Epithelial cell of esophagus (primary cell): Measurements from ENCODE around the gene VIPR1.

Experiments
- DNase-seq: peaks from one replicate; pipeline ENCODE4 v3.0.0; 2010; ENCODE audit warnings: low read depth
- H3K4me3 ChIP-seq: 2 replicates; pipeline ENCODE4 v1.5.1; 2011; ENCODE audit warnings: mild to moderate bottlenecking, low read length, control low read depth
- TF ChIP-seq, protein P1 (sequence below): IDR thresholded peaks from 2 replicates; pipeline ENCODE4 v1.5.1; 2011; ENCODE audit warnings: low read depth, mild to moderate bottlenecking, low read length, control low read depth, inconsistent platforms; ENCODE audit not compliant: insufficient read depth; ENCODE audit errors: missing control alignments

VIPR1 gene

DNA sequence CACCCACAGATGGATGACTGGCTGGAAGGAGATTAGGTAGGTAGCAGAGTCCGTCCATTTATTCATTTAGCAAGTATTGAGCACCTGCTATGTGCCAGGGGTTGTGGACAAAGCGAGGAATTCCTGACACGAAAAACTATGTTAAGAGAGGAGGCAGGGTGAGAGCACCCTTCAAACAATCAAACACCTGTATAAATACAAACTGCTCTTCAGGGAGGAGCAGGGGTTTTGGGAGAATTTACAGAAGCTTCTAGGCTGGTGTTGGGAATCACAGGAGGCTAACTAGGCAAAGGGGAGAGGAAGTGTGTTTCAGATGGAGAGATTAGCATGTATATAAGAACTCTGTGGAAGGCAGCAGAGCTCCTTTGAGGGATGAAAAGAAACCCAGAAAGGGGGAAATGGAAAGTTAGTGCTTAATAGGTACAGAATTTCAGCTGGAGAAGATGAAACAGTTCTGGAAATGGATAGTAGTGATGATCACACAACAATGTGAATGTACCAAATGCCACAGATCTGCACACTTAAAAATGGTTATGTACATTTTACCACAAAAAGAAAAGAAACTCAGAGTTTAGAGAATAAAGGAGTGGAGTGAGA lies 80.1 kb downstream of the VIPR1 start:
- TF ChIP-seq, protein P1, sequence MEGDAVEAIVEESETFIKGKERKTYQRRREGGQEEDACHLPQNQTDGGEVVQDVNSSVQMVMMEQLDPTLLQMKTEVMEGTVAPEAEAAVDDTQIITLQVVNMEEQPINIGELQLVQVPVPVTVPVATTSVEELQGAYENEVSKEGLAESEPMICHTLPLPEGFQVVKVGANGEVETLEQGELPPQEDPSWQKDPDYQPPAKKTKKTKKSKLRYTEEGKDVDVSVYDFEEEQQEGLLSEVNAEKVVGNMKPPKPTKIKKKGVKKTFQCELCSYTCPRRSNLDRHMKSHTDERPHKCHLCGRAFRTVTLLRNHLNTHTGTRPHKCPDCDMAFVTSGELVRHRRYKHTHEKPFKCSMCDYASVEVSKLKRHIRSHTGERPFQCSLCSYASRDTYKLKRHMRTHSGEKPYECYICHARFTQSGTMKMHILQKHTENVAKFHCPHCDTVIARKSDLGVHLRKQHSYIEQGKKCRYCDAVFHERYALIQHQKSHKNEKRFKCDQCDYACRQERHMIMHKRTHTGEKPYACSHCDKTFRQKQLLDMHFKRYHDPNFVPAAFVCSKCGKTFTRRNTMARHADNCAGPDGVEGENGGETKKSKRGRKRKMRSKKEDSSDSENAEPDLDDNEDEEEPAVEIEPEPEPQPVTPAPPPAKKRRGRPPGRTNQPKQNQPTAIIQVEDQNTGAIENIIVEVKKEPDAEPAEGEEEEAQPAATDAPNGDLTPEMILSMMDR: no peak
- peak overlapping the region; percentile 76 for H3K4me3 ChIP-seq
- no peak for DNase-seq
